Activated CD4-positive, alpha-beta T cell treated with anti-CD3 and anti-CD28 coated beads, Interleukin-2, Interleukin-6, amounts not matched to agents 100 ng/mL and 50 ng/mL, durations not matched to agents 16 hours and 8 hours (primary cell): ENCODE measurements around the gene C16orf95.
"Not testable (repeated sequence)": the region's sequence is repeated elsewhere in the genome, so short reads cannot be mapped to it uniquely, and the experiment has no call there.

Experiments
- DNase-seq: peaks from one replicate; pipeline ENCODE4 v3.0.0-alpha.2; 2020

Gene C16orf95

DNA sequence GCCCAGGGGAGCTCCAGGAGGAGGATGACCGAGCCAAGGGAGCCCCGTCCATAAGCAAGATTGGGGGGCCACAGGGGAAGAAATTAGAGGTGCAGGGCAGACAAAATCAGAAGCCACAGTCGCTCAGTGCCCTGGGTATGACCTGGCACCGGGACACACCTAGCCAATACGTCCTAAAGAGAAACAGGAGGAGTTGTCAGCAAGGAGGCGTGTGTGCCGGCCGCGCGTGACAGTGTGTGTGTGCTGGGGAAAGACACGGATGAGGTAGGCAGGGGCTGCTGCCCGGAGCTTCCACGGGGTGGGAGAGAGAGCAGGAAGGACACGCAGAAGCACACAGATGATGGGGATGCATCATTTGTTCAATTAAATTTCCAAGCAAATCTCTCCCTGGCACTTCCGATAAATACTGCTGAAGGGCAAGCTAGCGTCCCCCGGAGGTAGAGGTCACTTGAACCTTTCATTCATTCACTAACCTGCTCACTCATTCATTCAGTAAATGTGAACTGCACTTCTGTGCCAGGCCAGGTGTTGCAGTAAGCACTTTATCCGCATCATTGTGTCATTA lies 38.0 kb downstream of the C16orf95 start:
- DNase-seq: no peak

DNA sequence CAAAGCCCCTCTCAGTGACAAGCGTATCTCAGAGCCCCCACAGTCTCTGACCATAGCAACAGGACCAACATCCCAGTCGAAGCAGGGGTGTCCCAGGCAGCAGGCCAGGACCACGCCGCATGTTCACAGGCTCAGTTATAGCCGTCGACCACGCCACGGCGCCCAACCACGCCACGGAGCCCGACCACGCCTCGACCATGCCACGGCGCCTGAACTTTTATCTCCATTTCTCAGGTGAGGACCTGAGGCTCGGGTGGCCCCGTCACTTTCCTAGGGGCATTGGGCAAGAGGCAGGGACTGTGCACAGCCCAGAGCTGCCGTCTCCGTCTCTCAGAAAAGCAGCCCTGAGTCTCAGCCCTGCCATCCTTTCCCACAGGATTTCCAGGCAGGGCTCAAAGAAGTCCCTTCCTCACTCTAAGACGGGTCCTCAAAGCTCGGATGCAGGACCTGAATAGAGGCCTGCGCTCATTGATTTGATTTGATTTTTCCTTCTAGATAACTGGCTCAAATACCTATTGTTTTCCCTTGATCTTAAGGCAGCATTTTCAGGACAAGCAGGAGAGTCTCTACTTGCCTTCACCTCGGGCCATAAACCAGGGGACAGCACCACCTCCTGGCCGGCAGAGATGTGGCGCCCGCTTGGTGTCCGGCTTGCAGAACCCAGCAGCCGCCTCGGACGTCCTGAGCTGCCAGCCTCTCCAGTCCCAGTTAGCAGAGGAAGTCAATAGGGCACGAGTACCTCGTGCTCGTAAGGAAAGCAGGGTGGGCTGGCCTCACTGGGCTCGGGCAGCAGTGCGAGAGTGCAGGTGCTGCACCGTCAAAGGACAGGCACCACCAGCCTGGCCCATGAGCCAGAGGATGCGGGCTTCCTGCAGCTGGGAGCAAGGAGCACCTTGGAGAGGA lies 38.8 kb downstream of the C16orf95 start:
- DNase-seq: peak; percentile 78

DNA sequence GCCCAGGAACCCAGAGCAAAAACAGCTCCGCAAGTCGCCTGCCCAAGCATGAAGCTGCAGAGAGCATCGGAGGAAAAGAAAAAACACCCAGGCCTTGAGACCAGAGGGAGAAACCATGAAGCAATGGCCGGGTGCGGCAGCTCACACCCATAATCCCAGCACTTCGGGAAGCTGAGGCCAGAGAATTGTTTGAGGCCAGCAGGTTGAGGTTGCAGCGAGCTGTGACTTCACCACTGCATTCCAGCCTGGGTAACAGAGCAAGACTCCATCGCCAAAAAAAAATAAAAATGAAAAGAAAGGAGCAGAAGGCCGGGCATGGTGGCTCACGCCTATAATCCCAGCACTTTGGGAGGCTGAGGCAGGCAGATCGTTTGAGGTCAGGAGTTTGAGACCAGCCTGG lies 40.3 kb downstream of the C16orf95 start:
- no peak for DNase-seq

DNA sequence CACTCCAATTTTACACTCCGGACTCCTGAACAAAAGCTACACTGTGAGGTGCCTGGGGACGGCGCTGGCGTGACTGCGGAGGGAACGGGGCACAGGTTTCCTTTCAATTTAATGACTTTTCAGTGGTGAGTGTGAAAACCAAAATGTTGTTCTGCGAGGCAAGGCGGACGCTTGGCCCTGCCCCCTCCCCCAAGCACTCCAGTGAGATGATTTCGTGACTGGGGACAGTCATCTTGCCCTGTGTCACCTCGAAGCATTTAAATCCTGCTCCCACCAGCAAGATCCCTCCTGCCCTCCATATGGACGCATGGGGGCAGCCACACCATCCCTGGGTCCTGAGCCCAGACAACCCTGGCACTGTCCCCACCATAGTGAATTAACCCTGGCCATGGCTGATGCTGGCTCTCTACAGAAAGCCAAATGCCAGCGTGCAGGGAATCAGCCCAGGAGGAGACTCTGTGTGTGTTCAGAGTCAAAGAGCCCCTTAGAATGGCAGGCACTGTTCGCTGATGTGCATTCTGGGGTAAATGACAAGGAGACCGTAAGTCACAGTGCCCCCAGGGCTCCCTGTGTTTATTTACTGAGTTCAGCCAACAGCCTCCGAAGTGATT lies 41.0 kb downstream of the C16orf95 start:
- peak; percentile 47 for DNase-seq

DNA sequence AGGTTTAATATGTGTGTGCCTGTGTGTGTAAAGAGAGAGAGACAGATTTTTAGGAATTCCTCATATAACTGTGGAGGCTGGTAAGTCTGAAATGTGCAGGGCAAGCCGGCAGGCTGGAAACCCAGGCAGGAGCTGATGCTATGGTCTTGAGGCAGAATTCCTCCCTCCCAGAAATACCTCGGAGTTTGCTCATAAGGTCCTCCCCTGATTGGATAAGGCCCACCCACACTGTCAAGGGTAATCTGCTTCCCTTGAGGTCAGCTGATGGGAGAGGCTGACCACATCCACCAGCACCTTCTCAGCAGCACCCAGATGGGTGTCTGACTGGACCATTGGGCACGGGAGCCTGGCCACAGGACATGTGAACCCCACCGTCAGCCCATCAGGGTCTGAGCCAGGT lies 42.4 kb downstream of the C16orf95 start:
- no peak for DNase-seq

DNA sequence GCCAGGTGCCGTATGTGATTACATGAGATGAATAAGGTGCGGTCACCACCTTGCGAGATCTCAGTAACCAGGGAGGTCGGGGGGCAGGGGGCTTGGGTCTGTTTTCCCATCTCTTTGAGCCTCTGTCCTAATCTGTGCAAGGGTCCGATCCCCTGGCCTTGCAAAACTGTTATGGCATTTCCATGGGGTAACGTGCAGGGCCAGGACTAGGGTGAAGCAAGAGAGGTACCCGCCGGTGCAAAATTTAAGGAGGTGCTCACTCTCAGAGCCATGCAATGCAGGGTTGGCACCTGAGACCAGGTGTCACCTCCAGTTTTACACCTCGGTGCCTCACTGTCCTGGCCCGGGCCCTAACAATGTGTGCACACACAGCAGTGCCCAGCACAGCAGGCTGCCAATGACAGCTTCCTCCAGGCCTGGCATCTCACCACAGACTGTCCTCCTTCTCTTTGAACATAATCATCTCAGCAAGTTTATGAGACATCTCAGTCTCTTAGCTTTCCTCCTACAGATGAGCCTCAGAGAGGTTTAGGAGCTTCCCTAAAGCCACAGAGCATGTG lies 43.6 kb downstream of the C16orf95 start:
- no peak for DNase-seq

DNA sequence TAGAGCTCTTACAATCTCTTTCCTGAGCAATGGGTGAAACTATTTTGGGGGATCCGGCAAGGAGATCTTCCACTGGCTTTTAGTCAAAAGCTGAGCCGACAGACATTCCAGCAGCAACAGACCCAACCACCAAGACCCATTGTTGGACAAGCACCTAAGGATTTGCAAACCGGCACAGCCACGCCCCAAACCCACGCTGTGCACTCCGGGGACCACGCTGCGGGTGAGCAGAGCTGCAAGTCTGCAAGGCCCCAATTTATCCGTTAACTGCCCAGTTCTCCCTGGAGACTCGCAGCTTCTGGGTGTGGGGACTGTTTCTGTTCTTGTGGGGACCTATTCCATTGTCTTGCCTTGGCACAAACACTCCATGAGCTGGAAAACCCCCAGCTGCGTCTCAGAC lies 45.9 kb downstream of the C16orf95 start:
- DNase-seq: no peak

DNA sequence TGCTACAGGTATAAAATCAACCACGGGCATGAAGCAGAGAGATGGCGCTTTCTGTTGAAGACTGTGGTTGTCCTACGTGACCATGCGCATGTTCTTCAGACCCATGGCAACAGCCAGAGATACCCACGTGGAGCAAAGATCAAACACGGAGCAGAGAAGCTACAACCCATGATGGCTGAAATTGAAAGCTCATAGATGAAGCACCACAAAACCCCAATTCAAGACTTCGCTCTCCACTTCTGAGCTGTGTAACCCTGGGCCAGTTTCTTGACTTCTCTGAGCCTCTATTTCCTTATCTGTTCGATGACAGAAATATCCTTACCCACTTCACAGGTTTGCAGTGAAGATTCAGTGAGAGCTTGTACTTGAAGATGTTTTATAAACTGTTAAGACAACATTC lies 49.6 kb downstream of the C16orf95 start:
- DNase-seq: no peak

DNA sequence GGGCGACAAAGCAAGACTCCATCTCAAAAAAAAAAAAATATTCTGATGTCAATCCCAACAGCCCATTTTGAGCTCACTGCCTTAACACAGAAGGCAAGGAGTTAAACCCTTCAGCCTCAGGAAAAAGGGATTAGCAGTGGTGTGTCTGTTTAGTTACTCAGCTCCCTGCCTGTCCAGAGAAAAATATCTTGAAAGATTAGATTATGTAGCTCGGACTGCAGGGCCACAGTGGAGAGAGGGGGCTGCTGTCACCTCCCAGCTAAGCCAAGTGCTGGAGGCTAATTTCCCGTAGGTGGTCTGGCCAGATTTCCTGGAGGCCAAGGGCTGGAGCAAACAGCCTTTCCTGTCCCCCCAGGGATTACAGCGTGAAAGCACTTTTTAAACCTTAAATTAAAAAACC lies 50.3 kb downstream of the C16orf95 start:
- DNase-seq: no peak

DNA sequence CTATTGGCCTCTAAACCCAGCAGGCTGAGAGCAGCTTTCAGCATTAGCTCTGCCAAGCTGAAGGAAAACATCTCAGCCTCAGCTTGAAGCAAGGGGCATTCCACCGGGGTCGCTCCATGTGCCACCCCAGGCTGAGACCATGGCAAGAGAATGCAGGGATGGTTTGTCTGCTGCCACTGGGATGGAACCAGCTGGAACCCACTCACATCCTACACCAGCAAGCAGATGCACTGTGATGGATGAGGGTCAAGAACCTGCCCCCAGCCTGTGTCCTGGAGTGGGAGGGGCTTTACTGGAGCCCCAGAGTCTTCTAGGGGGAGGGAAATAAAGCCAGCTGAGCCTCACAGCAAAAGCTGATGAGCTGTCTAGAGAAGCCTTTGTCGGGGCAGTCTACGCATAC lies 51.9 kb downstream of the C16orf95 start:
- no peak for DNase-seq

DNA sequence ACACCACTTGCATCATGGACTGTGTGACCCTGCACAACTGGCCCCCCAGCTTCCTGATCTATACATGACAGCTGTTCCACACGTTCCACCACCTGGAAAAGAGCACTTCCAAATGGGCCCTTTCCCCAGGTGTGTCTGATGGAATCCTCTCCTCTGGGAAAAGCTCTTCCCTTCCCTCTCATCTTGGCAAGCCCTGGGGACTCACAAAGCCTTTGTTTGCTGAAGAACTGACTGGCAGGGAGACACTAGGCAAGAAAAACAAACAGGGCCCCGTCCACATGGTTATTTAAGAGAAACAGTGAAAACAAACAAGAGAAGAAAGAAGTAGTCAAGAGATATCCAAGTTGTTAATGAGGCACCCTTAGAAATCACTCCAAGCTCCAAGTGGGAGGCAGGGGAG lies 52.6 kb downstream of the C16orf95 start:
- DNase-seq: no peak

DNA sequence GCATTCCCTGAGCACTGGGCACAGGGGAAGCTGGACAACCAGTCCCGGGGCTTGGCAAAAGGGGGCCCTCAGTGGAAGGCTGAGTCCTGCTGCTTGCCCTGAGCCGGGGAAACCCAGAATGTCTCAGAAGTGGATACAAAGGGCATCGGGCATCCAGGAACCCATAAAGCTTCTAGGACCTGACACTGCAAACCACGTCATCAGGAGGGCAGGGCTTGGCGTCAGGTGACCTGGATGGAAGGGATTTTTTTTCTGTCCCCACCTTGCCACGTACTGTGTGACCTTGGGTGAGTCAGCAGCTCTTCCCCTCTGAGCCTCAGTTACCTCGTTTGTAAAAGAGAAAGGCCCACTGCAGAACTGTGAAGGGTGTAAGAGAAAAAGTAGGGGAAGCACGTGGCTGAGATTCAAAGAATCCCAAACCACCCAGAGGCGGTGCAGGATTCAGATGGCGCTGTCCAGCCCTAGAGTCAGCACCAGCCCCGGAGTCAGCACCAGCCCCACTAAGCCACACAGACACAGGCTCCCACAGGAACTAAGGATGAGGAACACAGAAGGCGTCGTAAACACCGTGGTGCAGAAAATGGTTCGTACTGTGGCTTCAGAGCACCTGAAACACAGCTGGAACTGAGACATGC lies 53.7 kb downstream of the C16orf95 start:
- peak; percentile 9 for DNase-seq

DNA sequence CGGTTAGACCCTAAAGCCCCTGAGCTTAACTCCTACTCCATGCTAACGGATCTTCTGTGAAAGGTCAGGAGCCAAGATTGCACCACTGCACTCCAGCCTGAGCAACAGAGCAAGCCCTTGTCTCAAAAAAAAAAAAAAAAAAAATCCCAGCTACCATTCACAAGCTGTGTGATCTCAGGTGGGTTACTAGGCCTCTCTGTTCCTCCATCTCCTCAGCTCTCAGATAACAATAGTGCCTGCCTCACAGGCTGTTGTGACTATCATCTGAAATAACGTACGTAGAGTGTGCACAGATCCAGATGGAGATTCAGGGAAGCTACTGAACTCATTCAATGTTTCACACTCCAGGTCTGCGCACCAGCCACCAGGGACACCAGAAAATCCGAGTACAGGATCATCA lies 57.8 kb downstream of the C16orf95 start:
- DNase-seq: no peak

DNA sequence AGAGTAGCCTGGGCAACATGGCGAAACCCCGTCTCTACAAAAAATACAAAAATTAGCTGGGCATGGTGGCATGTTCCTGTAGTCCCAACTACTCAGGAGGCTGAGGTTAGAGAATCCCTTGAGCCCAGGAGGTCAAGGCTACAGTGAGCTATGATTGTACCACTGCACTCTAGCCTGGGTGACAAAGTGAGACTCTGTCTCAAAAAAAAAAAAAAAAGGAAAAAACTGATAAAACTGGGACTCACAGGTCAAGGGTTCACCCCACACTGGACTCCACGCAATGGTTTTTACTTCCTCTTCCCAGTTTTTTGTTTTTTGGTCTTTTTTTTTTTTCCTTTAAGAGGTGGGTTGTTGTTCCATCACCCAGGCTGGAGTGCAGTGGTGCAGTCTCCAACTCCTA lies 58.5 kb downstream of the C16orf95 start:
- DNase-seq: not testable (repeated sequence)

DNA sequence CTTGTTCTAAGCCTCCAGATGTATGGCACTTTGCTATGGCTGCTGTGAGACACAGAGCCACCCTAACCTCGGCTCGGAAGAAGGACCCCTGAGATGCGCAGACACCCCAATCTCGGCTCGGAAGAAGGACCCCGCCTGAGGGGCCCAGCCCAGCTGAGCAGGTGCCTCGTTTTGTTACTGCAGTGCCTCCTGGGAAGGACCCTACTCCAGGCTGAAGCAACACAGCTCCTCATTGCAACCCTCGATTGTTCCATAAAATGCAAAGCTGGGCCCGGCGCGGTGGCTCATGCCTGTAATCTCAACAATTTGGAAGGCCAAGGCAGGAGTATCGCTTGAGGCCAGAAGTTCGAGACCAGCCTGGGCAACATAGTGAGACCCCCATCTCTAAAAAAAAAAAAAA lies 61.3 kb downstream of the C16orf95 start:
- no peak for DNase-seq

DNA sequence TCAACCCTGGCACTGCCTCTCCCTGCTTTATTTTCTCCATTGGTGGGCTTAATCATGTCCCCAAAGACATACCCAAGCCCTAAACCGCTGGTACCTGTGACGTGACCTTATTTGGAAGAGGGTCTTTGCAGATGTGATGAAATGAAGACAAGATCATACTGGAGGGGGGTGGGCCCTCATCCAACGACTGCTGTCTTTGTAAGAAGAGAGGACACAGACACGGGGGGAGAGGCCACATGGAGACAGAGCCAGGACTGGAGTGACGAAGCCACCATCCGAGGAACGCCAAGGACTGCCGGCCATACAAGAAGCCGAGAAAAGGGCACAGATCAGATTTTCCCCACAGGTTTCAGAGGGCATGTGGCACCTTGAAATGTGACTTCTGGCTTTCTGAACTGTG lies 62.5 kb downstream of the C16orf95 start:
- DNase-seq: no peak

DNA sequence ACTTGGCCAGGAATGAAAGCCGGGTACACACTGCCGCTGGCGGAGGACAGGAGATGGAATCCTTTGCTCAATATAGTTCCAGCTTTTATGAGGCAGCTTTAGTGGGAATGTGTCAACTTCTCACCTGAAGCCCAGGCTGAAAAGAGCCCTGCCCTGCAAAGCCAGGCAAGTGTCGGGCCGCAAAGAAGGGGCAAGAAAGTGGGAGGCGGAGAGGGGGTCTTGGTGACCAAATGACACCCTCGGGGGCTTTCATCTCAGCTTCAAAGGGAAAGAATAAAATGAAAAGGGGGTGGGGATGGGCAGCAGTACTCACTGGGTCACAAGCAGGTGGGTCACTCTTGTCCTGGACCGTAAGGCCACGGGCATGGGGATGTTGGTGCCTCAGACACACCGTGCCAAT lies 62.9 kb downstream of the C16orf95 start:
- DNase-seq: no peak

DNA sequence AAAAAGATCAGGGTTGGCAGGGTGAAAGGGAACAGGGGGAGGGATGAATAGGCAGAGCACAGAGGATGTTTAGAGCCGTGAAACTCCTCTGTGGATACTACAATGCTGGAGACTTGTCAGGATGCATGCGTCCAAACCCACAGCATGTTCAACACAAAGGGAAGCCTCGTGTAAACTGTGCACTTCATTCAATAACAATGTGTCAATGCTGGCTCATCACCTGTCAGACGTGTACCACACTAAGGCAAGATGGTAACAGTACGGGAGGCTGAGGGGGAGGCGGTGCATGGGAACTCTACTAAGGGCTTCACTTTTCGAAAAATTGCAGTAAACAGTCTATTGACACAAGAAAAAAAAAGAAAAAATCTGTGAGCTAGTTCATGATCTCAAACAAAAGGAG lies 63.7 kb downstream of the C16orf95 start:
- DNase-seq: no peak
